Activated CD8-positive, alpha-beta T cell treated with anti-CD3 and anti-CD28 coated beads for 36 hours (primary cell): Measurements from ENCODE around the gene ARHGAP9. TPM values are rescaled to one million over a fixed set of nuclear protein-coding genes. Genes with fewer than 3 reads are reported as not detected.
A peak's percentile ranks its signal among the peaks of the same experiment; 100 is the strongest.

Experiments used
- ATAC-seq: fragments of 200-7000 bp; cut with Tn5 transposase; one replicate; pipeline ENCODE4 v1.10.0; 2021; ENCODE audit warnings: mild to moderate bottlenecking, moderate library complexity
- CTCF ChIA-PET: fragments of 350-600 bp; sonication (Branson Sonifier 250); formaldehyde crosslinking; loops from one replicate; lab custom pipeline; 2021; ENCODE audit warnings: antibody characterized with exemption; lab: Charles Lee
- POLR2A ChIA-PET: fragments of 350-600 bp; sonication (Branson Sonifier 250); formaldehyde crosslinking; loops from one replicate; lab custom pipeline; 2021; ENCODE audit warnings: antibody characterized with exemption; lab: Charles Lee
- DNase-seq: peaks from one replicate; pipeline ENCODE4 v3.0.0-alpha.2; 2020
- H3K27ac Mint-ChIP-seq: one replicate; pipeline ENCODE4 v1.8.0; 2021; ENCODE audit warnings: mild to moderate bottlenecking, mixed read lengths
- H3K27me3 Mint-ChIP-seq: one replicate; pipeline ENCODE4 v1.8.0; 2021; ENCODE audit warnings: mixed read lengths
- H3K36me3 Mint-ChIP-seq: one replicate; pipeline ENCODE4 v1.8.0; 2021; ENCODE audit warnings: low read depth, mixed read lengths
- H3K4me1 Mint-ChIP-seq: one replicate; pipeline ENCODE4 v1.8.0; 2021; ENCODE audit warnings: low read depth, mixed read lengths
- H3K4me3 Mint-ChIP-seq: one replicate; pipeline ENCODE4 v1.8.0; 2021; ENCODE audit warnings: mild to moderate bottlenecking, moderate library complexity, mixed read lengths
- H3K9me3 Mint-ChIP-seq: one replicate; pipeline ENCODE4 v1.8.0; 2021; ENCODE audit warnings: mixed read lengths
- intact Hi-C: fragments of 100-400 bp; cut with micrococcal nuclease; formaldehyde crosslinking; loops from one replicate; pipeline ENCODE4 v1.10.0; 2022
- total RNA-seq, 2 experiments: library from RNA; stranded (reverse); gene quantifications; one replicate each; pipeline ENCODE4 v1.2.3, GENCODE V29; 2021
- TF ChIP-seq, protein P1 (sequence below): fragments of 200-600 bp; IDR thresholded peaks from one replicate; pipeline ENCODE4 v1.8.0; 2022; ENCODE audit warnings: antibody characterized with exemption, mild to moderate bottlenecking

Gene ARHGAP9
- total RNA-seq, 2 experiments from 2014 or later, result 125 to 128 TPM

GRCh38 chr12:57476162-57476992, 3.3 kb downstream of the ARHGAP9 start:
- TF ChIP-seq, protein P1, sequence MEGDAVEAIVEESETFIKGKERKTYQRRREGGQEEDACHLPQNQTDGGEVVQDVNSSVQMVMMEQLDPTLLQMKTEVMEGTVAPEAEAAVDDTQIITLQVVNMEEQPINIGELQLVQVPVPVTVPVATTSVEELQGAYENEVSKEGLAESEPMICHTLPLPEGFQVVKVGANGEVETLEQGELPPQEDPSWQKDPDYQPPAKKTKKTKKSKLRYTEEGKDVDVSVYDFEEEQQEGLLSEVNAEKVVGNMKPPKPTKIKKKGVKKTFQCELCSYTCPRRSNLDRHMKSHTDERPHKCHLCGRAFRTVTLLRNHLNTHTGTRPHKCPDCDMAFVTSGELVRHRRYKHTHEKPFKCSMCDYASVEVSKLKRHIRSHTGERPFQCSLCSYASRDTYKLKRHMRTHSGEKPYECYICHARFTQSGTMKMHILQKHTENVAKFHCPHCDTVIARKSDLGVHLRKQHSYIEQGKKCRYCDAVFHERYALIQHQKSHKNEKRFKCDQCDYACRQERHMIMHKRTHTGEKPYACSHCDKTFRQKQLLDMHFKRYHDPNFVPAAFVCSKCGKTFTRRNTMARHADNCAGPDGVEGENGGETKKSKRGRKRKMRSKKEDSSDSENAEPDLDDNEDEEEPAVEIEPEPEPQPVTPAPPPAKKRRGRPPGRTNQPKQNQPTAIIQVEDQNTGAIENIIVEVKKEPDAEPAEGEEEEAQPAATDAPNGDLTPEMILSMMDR, result peak; percentile 95
- Mint-ChIP-seq H3K9me3 (no peaks in the 10 kb centered on the region), H3K27me3 (no peaks in the 10 kb centered on the region), H3K36me3 (peaks cover 50% of the 10 kb centered on the region), H3K27ac (peak overlapping the region; percentile 99), H3K4me1 (peaks cover 58% of the 10 kb centered on the region), H3K4me3 (peak overlapping the region; percentile 89)
- intact Hi-C loops, result loop anchor here (5.0 kb wide), 1 partner anchor 46 kb away; the partner anchor contains the start of genes DDIT3 and MBD6
- ATAC-seq (peak; percentile 67), DNase-seq (peak; percentile 93)
- POLR2A ChIA-PET, result interaction anchor here (0.6 to 4.6 kb wide), 14 partner anchors 11 to 48 kb away, joined by 3 to 50 read pairs (median 6); partner anchors contain the start of genes DDIT3 and GLI1
- CTCF ChIA-PET, result interaction anchor here (1.0 to 9.9 kb wide), 12 partner anchors 8 to 847 kb away, joined by 3 to 152 read pairs (median 4); partner anchors contain the start of genes DDIT3, GLI1 and INHBE

DNA sequence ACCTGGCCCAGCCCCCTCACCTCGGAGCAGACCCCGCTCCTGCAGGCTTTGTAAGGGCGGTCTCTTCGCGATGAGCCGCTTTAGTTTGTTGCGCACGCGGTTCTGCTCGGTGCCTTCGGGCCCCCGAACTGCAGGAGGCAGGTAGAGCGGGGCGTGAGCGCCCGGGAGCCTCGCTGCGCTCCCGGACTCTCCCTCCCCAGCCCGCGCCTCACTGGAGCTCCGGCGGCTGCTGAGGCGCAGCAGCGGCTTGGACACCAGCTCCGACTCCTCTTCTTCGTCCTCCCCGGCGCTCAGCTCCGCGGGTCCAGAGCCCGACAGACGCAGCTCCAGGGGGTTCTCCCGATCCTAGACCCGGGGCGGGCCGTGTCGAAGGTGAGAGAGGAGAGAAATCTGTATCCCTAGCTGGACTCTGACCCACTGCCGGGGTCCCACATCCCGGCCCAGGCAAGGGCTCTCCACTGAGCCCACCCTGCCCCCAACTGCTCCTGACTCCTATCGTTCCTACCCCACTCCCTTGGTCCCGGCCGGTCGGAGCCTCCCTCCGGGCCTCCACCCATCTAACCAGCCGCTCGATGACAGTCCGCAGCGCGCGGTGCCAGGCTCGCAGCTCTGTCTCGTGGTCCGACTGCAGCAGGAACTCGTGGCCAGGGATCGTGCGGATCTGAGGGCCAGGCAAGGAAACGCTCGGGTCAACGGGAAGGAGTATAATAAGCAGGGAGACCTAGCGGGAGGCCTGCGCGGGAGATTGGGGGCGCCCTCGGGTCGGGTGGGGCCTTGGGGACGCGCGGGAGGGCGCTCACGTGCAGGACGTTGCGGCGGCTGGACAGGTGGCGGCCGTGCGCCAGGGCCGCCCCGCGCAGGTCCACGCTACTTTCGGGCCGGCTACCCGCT, 4.2 kb downstream of the ARHGAP9 start:
- intact Hi-C loops, result loop anchor here (5.0 kb wide), 1 partner anchor 47 kb away; the partner anchor contains the start of genes DDIT3 and MBD6
- Mint-ChIP-seq H3K4me1 (peaks cover 50% of the 10 kb centered on the region), H3K27me3 (no peaks in the 10 kb centered on the region), H3K9me3 (no peaks in the 10 kb centered on the region), H3K4me3 (peak overlapping the region; percentile 89), H3K27ac (peak overlapping the region; percentile 99), H3K36me3 (peaks cover 50% of the 10 kb centered on the region)
- DNase-seq (peak; percentile 17), ATAC-seq (no peak)
- TF ChIP-seq, protein P1, result no peak
- CTCF ChIA-PET, result interaction anchor here (0.9 to 9.9 kb wide), 11 partner anchors 10 to 846 kb away, joined by 3 to 152 read pairs (median 4); partner anchors contain the start of genes GLI1 and MARS1
- POLR2A ChIA-PET, result interaction anchor here (0.6 to 4.5 kb wide), 11 partner anchors 10 to 48 kb away, joined by 3 to 31 read pairs (median 7); partner anchors contain the start of gene GLI1

GRCh38 chr12:57474862-57475261, 4.8 kb downstream of the ARHGAP9 start:
- Mint-ChIP-seq H3K27ac (peak overlapping the region; percentile 32), H3K9me3 (no peaks in the 10 kb centered on the region), H3K4me3 (peak overlapping the region; percentile 43), H3K36me3 (peaks cover 51% of the 10 kb centered on the region), H3K4me1 (peaks cover 43% of the 10 kb centered on the region), H3K27me3 (no peaks in the 10 kb centered on the region)
- TF ChIP-seq, protein P1, result no peak
- ChIA-PET CTCF (interaction anchor here (0.9 to 9.9 kb wide), 6 partner anchors 9 to 231 kb away, joined by 3 to 152 read pairs (median 4); partner anchors contain the start of genes GLI1 and MARS1), POLR2A (interaction anchor here (1.3 to 4.5 kb wide), 6 partner anchors 9 to 42 kb away, joined by 3 to 31 read pairs (median 10); partner anchors contain the start of gene GLI1)
- intact Hi-C loops, result loop anchor here (5.0 kb wide), 1 partner anchor 47 kb away; the partner anchor contains the start of genes DDIT3 and MBD6
- no peak for DNase-seq
- ATAC-seq, result no peak

- Mint-ChIP-seq H3K4me3 (peak overlapping the region; percentile 43), H3K36me3 (peaks cover 53% of the 10 kb centered on the region), H3K27ac (peak overlapping the region; percentile 32), H3K9me3 (no peaks in the 10 kb centered on the region), H3K4me1 (peaks cover 39% of the 10 kb centered on the region), H3K27me3 (no peaks in the 10 kb centered on the region)
- POLR2A ChIA-PET, result interaction anchor here (0.7 to 4.5 kb wide), 7 partner anchors 9 to 42 kb away, joined by 3 to 31 read pairs (median 8); partner anchors contain the start of genes GLI1 and MARS1
- ATAC-seq, result no peak
- intact Hi-C loops, result no loop called here
- CTCF ChIA-PET, result interaction anchor here (0.9 to 9.9 kb wide), 5 partner anchors 9 to 108 kb away, joined by 3 to 152 read pairs (median 5); partner anchors contain the start of genes GLI1 and MARS1
- no peak for DNase-seq
- TF ChIP-seq, protein P1, result no peak
Observed at GRCh38 chr12:57474430-57474829, 5.2 kb downstream of the ARHGAP9 start.
